Stimulated activated CD8-positive, alpha-beta memory T cell treated with anti-CD3 and anti-CD28 coated beads, Interleukin-12 subunit alpha, Interleukin-12 subunit beta, amount 100 ng/mL, for 24 hours (primary cell): ENCODE data around the gene BPGM.

Experiments used
- DNase-seq: peaks from one replicate; pipeline ENCODE4 v3.0.0-alpha.2; 2020; ENCODE audit errors: extremely low read depth

BPGM gene

DNA sequence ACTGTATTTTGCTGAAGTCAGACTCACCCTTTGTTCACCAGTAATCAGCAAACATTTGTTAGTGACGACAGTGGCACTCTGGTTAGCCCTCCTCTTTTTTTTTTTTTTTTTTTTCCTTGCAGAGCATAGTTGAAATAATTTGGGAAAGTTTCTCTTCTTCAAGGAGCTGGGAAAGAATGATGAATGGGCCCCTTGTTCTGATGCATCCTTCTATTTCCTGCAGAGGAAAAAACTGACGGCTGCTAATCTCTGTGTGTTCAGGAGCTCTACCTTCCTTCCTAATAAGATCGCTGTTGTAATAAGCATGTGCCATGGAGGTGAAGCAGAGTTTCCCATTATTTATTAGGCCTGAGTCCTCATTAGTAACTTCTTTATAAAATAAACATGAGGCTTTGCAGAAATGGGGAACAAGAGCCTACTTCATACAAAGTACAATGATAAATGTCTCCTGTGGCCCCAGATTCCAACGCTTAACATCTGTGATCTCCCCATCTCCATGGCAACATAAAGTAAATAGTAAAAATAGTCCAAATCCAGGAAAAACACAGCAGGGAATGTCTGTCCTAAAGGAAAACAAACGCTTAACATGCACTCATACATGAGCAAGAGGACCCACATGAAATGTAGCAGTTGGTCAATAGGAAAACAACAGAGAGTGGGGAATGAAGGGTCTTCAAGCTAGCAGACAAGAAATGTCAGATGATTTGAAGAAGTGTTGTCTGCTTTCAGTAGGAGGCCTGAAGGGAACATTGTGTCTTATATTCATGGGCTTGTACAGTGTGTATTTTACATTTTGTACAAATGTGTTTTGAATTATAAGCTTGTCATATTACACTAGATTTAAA, 73.7 kb downstream of the BPGM start:
- no peak for DNase-seq

DNA sequence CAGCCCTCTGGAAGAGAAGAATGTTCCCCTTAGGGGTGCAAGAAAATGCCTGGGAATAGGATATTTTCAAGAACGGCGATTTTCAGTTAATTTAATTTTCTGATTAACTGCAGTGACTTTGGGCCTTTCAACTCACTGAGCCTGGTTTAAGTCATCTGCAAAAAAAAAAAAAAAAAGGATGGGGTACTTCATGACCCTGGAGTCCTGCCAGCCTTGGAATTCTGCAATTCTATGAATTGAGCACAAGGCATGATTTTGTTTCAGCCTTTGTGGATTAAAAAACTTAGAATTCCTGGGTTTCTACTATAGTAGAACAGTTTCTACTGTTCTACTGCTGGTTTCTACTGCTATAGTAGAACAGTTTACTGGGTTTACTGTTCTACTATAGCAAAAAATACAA, 74.5 kb downstream of the BPGM start:
- no peak for DNase-seq

DNA sequence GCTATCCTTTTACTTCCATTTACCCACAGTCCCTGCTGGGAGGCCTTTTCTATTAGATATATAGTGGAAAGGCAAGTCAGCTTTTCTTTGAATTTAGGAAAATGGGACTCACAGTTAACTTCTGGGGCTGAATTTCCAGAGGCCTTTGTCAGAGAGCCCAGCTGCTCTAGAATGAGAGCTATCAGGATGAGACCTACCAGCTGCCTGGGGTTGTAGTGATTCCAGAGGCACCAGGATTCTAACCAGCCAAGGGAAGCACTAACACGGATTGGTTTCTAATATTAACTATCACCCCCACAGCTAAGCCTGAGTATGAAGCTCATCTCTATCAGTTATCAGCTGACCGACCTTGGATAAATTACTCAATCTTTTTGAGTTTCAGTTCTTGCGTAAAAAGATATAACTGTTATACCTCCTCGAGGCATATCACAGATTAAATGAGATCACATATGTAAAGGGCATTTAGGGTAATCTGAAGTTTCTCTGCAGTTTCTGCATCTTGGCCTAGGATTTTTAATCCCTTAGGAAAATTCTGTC, 76.2 kb downstream of the BPGM start:
- DNase-seq: no peak

- no peak for DNase-seq
Measured at GRCh38 chr7:134723892-134724291, 77.2 kb downstream of the BPGM start.

GRCh38 chr7:134724606-134725005, 78.0 kb downstream of the BPGM start:
- no peak for DNase-seq

DNA sequence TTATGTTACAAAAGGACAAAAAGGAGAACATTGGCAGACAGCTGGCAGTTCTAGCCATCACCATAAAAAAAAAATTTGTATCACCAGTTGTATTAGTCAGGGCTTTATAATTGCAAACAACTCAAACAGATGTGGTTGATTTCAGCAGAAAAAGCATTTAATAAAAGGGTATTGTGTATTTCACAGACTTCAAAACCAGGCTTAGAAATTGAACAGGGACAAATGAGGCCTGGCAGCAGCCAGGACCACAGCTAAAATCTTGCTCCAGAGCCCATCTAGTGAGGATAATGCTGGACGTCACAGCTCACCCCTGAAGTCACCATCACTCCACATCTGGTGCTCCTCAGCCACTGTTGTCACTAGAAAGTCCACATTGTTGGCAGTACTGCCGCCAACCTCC, 79.9 kb downstream of the BPGM start:
- DNase-seq: no peak

DNA sequence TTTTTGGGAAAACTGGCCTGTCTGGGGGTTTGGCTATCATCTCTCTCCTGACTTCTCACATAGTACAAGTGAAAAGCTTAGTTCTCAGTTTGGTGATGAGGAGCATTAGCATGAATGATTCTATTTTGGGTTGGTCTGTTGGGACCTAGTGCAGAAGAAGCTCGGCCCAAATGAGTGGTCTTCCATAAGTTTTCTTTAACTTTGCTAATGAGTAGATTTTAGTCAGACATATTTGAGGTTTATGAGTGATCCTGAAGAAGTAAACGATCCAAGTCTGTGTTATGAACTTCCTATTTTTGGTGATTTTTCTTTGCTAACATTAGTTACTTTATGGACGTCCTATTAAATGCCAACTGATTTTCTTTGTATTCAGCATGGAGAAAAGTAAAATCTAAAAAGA, 81.1 kb downstream of the BPGM start:
- DNase-seq: no peak
